ENCODE results near the gene ZNF408. TPM values are rescaled to one million over a fixed set of nuclear protein-coding genes. Genes with fewer than 3 reads are reported as not detected.

The ZNF408 gene
- total and polyA plus RNA-seq, 2 experiments from 2014 or later: 7.8 to 10.7 TPM

DNA sequence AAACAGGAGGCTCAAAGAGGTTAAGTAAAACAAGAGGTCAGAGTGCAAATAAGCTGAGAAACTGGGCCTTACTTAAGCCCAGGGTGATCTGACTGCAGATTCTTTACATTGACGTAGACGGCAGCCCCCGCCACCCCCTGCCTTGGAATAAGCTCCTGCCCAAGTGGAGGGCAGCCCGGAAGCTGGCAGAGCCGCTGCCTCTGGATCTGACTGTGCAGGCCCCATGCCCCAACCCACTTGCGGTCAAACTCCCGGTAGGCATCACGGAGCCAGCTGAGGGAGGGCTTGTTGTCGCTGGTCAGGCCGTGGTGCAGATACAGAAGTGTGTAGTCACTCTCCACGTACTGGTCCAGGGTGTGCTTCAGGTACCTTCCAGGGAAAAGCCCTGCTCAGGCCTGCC, 19.0 kb upstream of the ZNF408 start:
- no peak overlapping the region for H3K4me3 ChIP-seq
- no peaks in the 10 kb centered on the region for H3K4me1 ChIP-seq (ENCODE audit: insufficient read depth)
- no peak overlapping the region for H3K27ac ChIP-seq
- no peak overlapping the region for H2AFZ ChIP-seq
- WGBS (ENCODE audit: low lambda C conversion rate, missing lambda C conversion rate): 99% methylated on average over 11 of the region's 11 CpGs
- H3K36me3 ChIP-seq (replicated peaks; ENCODE audit: insufficient read depth, low read depth): no peaks in the 10 kb centered on the region
- no peaks in the 10 kb centered on the region for H3K79me2 ChIP-seq
- no peaks in the 10 kb centered on the region for H3K9me2 ChIP-seq (replicated peaks; ENCODE audit: insufficient read depth)
- no peaks in the 10 kb centered on the region for H3K27me3 ChIP-seq
- H3K4me2 ChIP-seq: no peak overlapping the region
- no peaks in the 10 kb centered on the region for H4K20me1 ChIP-seq (ENCODE audit: insufficient read depth, poor library complexity, severe bottlenecking)
- H3K9me3 ChIP-seq (ENCODE audit: low read depth): no peaks in the 10 kb centered on the region
- TF ChIP-seq EZH2 (IDR thresholded peaks at IDR 0.05; ENCODE audit: borderline replicate concordance) (no peak), CTCF (IDR thresholded peaks at IDR 0.05; ENCODE audit: poor library complexity) (no peak), EZH2phosphoT487 (IDR thresholded peaks at IDR 0.05; ENCODE audit: low read depth, severe bottlenecking, unreplicated experiment) (no peak)
- DNase-seq (ENCODE audit: low spot score): no peak

DNA sequence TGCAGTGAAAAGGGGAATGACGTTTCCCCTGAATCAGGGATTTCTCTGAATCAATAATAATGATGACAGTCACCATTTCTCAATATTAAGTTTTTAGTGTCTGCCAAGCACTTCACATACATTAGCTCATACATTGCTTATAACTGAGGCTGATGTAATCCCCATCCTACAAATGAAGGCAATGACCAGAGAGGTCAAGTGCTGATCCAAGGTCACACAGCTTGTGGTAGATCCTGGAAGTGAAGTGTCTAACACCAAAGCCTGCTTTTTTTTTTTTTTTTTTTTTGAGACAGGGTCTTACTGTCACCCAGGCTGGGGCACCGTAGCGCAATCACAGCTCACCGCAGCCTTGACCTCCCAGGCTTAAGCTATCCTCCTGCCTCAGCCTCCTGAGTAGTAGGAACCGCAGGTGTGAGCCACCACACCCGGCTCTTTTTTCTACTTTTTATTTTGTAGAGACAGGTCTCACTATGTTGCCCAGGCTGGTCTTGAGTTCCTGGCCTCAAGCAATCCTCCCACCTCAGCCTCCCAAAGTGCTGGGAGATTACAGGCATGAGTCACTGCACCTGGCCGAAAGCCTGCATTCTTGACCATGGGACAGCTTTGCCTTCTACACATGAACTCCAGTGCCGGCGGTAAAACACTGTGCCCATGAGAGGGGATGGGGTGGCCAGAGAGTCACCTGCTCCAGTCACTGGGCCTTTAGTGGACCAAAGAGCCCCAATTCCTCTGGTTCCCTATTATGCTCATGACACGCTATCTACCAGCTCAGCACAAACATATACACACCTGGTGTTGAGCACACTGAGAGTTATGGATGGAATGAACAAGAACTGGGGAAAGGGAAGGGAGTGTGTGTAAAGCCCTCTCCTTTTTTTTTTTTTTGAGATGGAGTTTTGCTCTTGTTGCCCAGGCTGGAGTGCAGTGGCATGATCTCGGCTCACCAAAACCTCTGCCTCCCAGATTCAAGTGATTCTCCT, 17.8 kb upstream of the ZNF408 start:
- no peak for DNase-seq (ENCODE audit: low spot score)
- 97% methylated on average over 11 of the region's 11 CpGs for WGBS (ENCODE audit: low lambda C conversion rate, missing lambda C conversion rate)
- H3K9me2 ChIP-seq (replicated peaks; ENCODE audit: insufficient read depth): no peaks in the 10 kb centered on the region
- H3K36me3 ChIP-seq (replicated peaks; ENCODE audit: insufficient read depth, low read depth): no peaks in the 10 kb centered on the region
- H3K4me2 ChIP-seq: no peak overlapping the region
- no peak for TF ChIP-seq EZH2phosphoT487 (IDR thresholded peaks at IDR 0.05; ENCODE audit: low read depth, severe bottlenecking, unreplicated experiment)
- no peak for TF ChIP-seq EZH2 (IDR thresholded peaks at IDR 0.05; ENCODE audit: borderline replicate concordance)
- no peak for TF ChIP-seq CTCF (IDR thresholded peaks at IDR 0.05; ENCODE audit: poor library complexity)
- H2AFZ ChIP-seq: no peak overlapping the region
- no peaks in the 10 kb centered on the region for H3K9me3 ChIP-seq (ENCODE audit: low read depth)
- no peak overlapping the region for H3K27ac ChIP-seq
- H3K4me3 ChIP-seq: no peak overlapping the region
- no peaks in the 10 kb centered on the region for H3K27me3 ChIP-seq
- H3K79me2 ChIP-seq: no peaks in the 10 kb centered on the region
- H3K4me1 ChIP-seq (ENCODE audit: insufficient read depth): no peaks in the 10 kb centered on the region
- no peaks in the 10 kb centered on the region for H4K20me1 ChIP-seq (ENCODE audit: insufficient read depth, poor library complexity, severe bottlenecking)

DNA sequence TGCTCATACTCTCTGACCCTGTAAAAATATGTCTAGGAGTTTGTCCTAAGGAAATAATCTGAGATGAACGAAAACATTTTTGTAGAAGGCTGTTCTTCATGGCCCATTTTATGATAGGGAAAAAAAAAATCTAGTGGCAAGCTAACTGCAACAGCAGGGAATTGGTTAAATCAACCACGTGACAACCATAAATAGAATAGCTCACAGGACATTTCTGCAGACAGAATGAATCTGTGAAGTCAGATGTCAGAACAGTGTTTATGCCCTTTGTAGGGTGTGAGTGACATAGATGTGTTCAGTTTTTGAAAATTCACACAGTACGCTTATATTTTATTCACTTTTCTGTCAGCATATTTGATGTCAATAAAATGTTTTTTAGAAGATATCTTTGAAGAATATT, 16.5 kb upstream of the ZNF408 start:
- Histone ChIP-seq H3K9me3 (ENCODE audit: low read depth) (no peaks in the 10 kb centered on the region), H3K4me2 (no peak overlapping the region), H3K36me3 (replicated peaks; ENCODE audit: insufficient read depth, low read depth) (no peaks in the 10 kb centered on the region), H3K9me2 (replicated peaks; ENCODE audit: insufficient read depth) (no peaks in the 10 kb centered on the region), H3K4me1 (ENCODE audit: insufficient read depth) (no peaks in the 10 kb centered on the region), H3K27ac (no peak overlapping the region), H4K20me1 (ENCODE audit: insufficient read depth, poor library complexity, severe bottlenecking) (no peaks in the 10 kb centered on the region), H3K27me3 (no peaks in the 10 kb centered on the region), H3K4me3 (no peak overlapping the region), H2AFZ (no peak overlapping the region), H3K79me2 (no peaks in the 10 kb centered on the region)
- no peak for TF ChIP-seq EZH2phosphoT487 (IDR thresholded peaks at IDR 0.05; ENCODE audit: low read depth, severe bottlenecking, unreplicated experiment)
- TF ChIP-seq CTCF (IDR thresholded peaks at IDR 0.05; ENCODE audit: poor library complexity): no peak
- TF ChIP-seq EZH2 (IDR thresholded peaks at IDR 0.05; ENCODE audit: borderline replicate concordance): no peak
- WGBS (ENCODE audit: low lambda C conversion rate, missing lambda C conversion rate): 84% methylated on average over 3 of the region's 3 CpGs
- no peak for DNase-seq (ENCODE audit: low spot score)
